BLaER1 treated with 17β-estradiol and CSF1 and Interleukin-3, amounts not matched to agents 10 nM and 100 nM (cell line): ENCODE results near the gene PXT1.
A peak's percentile ranks its signal among the peaks of the same experiment; 100 is the strongest.

ENCODE experiments used
- H3K27ac ChIP-seq, 11 experiments: shearing (Covaris generic); formaldehyde crosslinking; 2 replicates each; pipeline ENCODE4 v1.8.1; 2022
- H3K27me3 ChIP-seq, 11 experiments: shearing (Covaris generic); formaldehyde crosslinking; 2 replicates each; pipeline ENCODE4 v1.8.1; 2022
- H3K36me3 ChIP-seq, 11 experiments: shearing (Covaris generic); formaldehyde crosslinking; 2 replicates each; pipeline ENCODE4 v1.8.1; 2022
- H3K4me1 ChIP-seq, 10 experiments: shearing (Covaris generic); formaldehyde crosslinking; 2 replicates each; pipeline ENCODE4 v1.8.1; 2022
- H3K4me2 ChIP-seq, 11 experiments: shearing (Covaris generic); formaldehyde crosslinking; 2 replicates each; pipeline ENCODE4 v1.8.1; 2022
- H3K4me3 ChIP-seq, 10 experiments: shearing (Covaris generic); formaldehyde crosslinking; 2 replicates each; pipeline ENCODE4 v1.8.1; 2022
- H3K9ac ChIP-seq, 11 experiments: shearing (Covaris generic); formaldehyde crosslinking; 2 replicates each; pipeline ENCODE4 v1.8.1; 2022
- H3K9me3 ChIP-seq, 11 experiments: shearing (Covaris generic); formaldehyde crosslinking; replicated peaks in 1 of 11; 2 replicates each; pipeline ENCODE4 v1.8.1; 2022
- H4K20me1 ChIP-seq, 11 experiments: shearing (Covaris generic); formaldehyde crosslinking; 2 replicates each; pipeline ENCODE4 v1.8.1; 2022
- Cebpa-rat ChIP-seq, 11 experiments: shearing (Covaris generic); IDR thresholded peaks; 2 replicates each; pipeline ENCODE4 v1.8.1; 2022

PXT1 gene

DNA sequence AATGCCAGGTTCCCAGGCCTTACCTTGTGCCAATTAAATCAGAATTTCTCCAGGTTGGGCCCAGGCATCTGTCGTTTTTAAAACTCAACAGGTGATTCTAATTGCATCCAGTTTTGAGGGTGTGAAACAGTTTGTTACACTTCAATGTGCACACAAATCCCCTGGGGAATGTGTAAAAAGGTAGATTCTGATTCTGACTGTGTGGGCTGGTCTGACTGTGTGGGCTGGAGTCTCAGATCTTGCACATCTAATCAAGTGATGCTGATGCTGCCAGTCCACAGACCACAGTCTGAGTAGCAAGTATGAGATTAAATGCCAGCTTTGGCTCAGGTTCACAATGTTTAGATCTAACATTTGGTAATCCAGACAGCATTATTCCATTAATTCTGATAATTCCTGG is 42.7 kb downstream of the PXT1 start:
- no peak overlapping the region for H3K27ac ChIP-seq
- H3K4me3 ChIP-seq = no peak overlapping the region
- no peaks in the 10 kb centered on the region for H3K36me3 ChIP-seq
- H3K27me3 ChIP-seq = no peaks in the 10 kb centered on the region
- no peak overlapping the region for H3K9ac ChIP-seq
- peaks cover 0 to 12% (median 7%) of the 10 kb centered on the region in 11 experiments; a peak in 5 of 22 replicates for H3K9me3 ChIP-seq
- no peaks in the 10 kb centered on the region for H3K4me1 ChIP-seq
- H3K4me2 ChIP-seq = no peak overlapping the region
- TF ChIP-seq Cebpa-rat (IDR thresholded peaks at IDR 0.05) = no peak
- H4K20me1 ChIP-seq = no peaks in the 10 kb centered on the region

DNA sequence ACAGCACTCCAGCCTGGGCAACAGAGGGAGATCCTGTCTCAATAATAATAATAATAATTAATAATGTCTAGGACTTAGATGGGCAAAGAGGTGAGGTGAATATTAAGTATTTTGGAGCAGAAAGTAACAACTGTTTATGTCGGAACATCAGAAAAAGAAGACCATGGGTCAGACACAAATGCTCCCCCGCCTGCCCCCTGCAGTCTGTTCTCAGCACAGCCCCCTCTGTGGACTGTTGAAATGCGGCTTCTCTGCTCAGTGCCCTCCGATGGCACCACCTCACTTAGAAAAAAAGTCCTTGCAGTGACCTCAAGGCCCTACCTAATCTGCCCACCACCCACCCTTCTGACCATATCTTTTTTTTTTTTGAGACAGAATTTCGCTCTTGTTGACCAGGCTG is 50.0 kb downstream of the PXT1 start:
- H3K9ac ChIP-seq = no peak overlapping the region
- no peak for TF ChIP-seq Cebpa-rat (IDR thresholded peaks at IDR 0.05)
- H3K27ac ChIP-seq = no peak overlapping the region
- peaks cover 0 to 14% (median 6%) of the 10 kb centered on the region in 11 experiments; a peak in 8 of 22 replicates for H4K20me1 ChIP-seq
- H3K9me3 ChIP-seq = no peaks in the 10 kb centered on the region
- peaks cover 19 to 43% (median 38%) of the 10 kb centered on the region in 11 experiments for H3K27me3 ChIP-seq
- no peaks in the 10 kb centered on the region for H3K36me3 ChIP-seq
- H3K4me2 ChIP-seq = no peak overlapping the region
- H3K4me1 ChIP-seq = peaks cover 5 to 9% (median 6%) of the 10 kb centered on the region in 10 experiments; a peak in 18 of 20 replicates
- no peak overlapping the region for H3K4me3 ChIP-seq

DNA sequence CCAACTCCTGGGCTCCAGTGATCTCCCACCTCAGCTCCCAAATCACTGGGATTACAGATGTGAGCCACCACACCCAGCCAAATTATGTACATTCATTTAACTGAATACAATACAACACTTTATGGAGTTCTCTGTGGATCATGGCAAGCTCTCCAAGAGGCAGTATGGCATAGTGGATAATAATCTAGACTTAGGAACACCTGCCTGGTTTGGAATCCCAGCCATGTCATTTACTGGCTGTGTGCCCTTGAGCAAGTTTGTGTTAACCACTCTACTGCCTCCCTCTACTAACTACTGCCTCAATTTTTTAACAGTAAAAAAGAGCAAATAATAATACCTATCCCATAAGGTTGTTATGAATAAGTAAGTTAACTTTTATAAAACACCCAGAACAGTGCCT is 53.3 kb downstream of the PXT1 start:
- peaks cover 15 to 24% (median 21%) of the 10 kb centered on the region in 10 experiments; a peak in 19 of 20 replicates for H3K4me1 ChIP-seq
- peaks cover 45 to 73% (median 66%) of the 10 kb centered on the region in 11 experiments for H3K27me3 ChIP-seq
- no peaks in the 10 kb centered on the region for H3K36me3 ChIP-seq
- H4K20me1 ChIP-seq = peaks cover 0 to 16% (median 8%) of the 10 kb centered on the region in 11 experiments; a peak in 8 of 22 replicates
- no peak overlapping the region for H3K27ac ChIP-seq
- no peaks in the 10 kb centered on the region for H3K9me3 ChIP-seq
- no peak overlapping the region for H3K9ac ChIP-seq
- no peak for TF ChIP-seq Cebpa-rat (IDR thresholded peaks at IDR 0.05)
- no peak overlapping the region for H3K4me3 ChIP-seq
- no peak overlapping the region for H3K4me2 ChIP-seq

DNA sequence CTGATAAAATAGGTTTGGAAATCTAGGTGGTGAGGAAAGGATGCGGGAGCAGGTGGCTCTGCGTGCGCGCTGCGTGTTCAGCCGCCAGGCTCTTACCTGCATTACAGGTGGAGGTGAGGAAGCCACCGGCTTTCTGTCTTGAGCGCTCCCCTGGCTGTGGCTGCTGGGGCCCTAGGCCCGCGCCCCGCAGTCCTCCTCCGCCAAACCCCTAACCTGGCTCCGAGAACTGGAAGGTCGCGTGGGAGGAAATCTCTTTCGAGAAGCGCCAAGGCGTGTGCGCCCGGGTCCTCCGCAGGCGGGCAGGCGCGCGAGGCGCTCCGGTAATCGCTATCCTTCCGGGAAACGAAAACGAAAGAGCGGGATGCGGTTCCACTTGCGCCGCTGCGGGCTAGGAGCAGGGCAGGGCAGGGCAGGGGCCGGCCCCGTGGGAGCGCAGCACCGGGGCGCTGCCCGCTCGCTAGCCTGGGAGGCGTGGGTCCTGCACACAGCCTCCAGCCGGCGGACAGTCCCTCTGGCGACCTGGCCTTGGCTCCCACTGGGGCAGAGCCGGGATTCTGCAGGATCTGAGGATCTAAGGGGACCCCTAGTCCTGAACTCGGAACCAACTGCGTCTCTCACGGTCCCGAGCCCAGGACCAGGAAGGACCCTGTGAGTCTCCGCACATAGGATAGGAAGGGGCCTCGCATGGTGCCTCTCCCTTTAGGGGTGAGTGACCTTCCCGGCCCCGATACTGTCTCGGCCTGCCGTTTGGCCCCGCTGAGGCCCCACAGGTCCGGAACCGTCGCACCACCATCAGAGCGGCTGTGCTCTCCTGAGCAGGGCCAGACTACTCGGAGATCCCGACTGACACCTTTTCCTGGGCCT is 55.0 kb downstream of the PXT1 start, which contains the start of gene ETV7:
Gene ETV7, minus strand, starts transcription at position 230 of the 864 bp plus-strand sequence. Its CDS starts 128 bp downstream, at position 102.
- Histone ChIP-seq H3K4me2 (peak within 1 kb of the TSS; percentile 78 to 99 (median 93)), H3K4me1 (peaks cover 21 to 37% (median 24%) of the 10 kb centered on the region in 10 experiments), H3K36me3 (no peaks in the 10 kb centered on the region), H4K20me1 (peaks cover 0 to 16% (median 8%) of the 10 kb centered on the region in 11 experiments; a peak in 8 of 22 replicates), H3K9me3 (no peaks in the 10 kb centered on the region), H3K27ac (0 out of 22 replicates have a peak within 1 kb of the TSS, but pooled peaks of 1 of the 11 experiments have one; percentile 5), H3K9ac (peak within 1 kb of the TSS; percentile 2 to 54 (median 39); a peak in 18 of 22 replicates), H3K4me3 (peak within 1 kb of the TSS; percentile 46 to 72 (median 59)), H3K27me3 (peaks cover 45 to 73% (median 66%) of the 10 kb centered on the region in 11 experiments)
- TF ChIP-seq Cebpa-rat (IDR thresholded peaks at IDR 0.05) = no peak

DNA sequence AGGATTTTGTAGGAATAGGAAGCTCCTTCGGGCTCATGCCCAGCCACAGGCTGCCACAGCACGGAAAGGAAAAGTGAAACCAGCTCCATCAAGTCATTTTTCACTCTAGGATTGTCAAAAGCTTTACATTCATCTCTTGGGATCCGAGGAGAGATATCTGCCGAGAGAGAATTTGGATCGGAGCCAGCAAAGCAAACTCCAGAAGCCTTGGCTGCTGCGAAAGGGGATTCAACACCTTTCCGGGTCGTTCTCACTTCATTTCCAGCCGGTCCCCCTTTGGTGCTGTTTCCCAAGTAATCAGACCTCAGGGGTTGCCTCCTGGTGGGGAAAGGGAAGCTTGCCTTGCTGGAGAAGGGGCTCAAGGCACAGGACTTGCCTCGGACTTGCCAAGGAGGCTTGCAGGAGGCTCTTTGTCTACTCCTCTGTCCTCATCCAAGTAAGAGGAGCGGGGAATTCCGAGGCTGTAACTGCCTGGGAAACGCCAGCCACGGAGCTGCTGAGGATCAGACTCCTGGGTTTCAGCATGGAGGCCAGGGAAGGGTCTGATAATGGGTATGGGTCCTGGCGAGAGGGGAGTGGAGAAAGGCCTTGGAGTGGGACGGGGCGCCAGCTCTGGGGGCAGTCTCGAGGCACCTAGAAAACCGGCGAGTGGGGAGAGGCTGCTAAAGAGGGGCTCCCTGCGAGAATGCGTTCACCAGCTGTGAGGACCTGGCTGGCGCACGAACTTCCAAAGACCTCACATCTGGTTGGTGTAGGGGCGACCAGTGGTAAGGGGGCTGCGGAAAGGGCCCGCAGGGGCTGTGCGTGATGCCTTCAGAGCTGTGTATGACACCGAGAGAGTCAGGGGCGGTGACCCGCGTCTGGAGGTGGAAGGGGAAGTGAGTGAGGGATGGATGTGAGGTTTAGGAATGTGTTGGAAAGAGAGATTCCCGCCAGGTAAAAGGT is 55.9 kb downstream of the PXT1 start:
- Histone ChIP-seq H3K4me2 (peak overlapping the region; percentile 78 to 99 (median 93)), H3K36me3 (no peaks in the 10 kb centered on the region), H3K4me1 (peaks cover 21 to 41% (median 24%) of the 10 kb centered on the region in 10 experiments), H3K27ac (0 out of 22 replicates have a peak overlapping the region, but pooled peaks of 1 of the 11 experiments have one; percentile 5), H3K9ac (peak overlapping the region in 10 of 11 experiments; percentile 2 to 54 (median 34); a peak in 17 of 22 replicates), H4K20me1 (peaks cover 0 to 16% (median 8%) of the 10 kb centered on the region in 11 experiments; a peak in 8 of 22 replicates), H3K27me3 (peaks cover 45 to 68% (median 65%) of the 10 kb centered on the region in 11 experiments), H3K9me3 (no peaks in the 10 kb centered on the region), H3K4me3 (peak overlapping the region; percentile 46 to 72 (median 59))
- TF ChIP-seq Cebpa-rat (IDR thresholded peaks at IDR 0.05) = no peak

DNA sequence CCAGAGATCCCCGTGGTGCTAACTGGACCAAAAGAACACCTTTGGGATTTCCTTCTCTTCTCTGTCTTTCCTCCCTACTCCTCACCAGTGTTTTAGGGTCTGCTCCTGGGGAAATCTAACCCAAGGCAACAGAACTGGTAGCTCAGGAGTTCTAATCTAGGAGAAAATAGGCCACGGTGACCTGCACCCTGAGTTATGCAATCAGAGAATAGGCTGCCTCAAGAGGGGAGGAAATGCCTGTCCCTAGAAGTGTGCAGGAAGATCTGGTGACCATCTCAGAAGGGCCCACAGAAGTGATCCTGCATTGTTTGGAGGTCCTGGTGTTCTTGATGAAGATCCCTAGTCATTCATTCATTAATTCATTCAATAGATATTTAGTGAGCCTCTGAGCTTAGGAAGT is 58.6 kb downstream of the PXT1 start:
- Histone ChIP-seq H3K9me3 (no peaks in the 10 kb centered on the region), H3K27me3 (peaks cover 40 to 45% (median 42%) of the 10 kb centered on the region in 11 experiments), H3K36me3 (no peaks in the 10 kb centered on the region), H4K20me1 (peaks cover 0 to 16% (median 8%) of the 10 kb centered on the region in 11 experiments; a peak in 8 of 22 replicates), H3K9ac (no peak overlapping the region), H3K4me1 (peaks cover 21 to 41% (median 24%) of the 10 kb centered on the region in 10 experiments), H3K4me3 (no peak overlapping the region), H3K27ac (no peak overlapping the region), H3K4me2 (peak overlapping the region in 5 of 11 experiments; percentile 6 to 33 (median 21); a peak in 4 of 22 replicates)
- TF ChIP-seq Cebpa-rat (IDR thresholded peaks at IDR 0.05) = 0 out of 22 replicates have a peak, but pooled peaks of 1 of the 11 experiments have one; percentile 12

DNA sequence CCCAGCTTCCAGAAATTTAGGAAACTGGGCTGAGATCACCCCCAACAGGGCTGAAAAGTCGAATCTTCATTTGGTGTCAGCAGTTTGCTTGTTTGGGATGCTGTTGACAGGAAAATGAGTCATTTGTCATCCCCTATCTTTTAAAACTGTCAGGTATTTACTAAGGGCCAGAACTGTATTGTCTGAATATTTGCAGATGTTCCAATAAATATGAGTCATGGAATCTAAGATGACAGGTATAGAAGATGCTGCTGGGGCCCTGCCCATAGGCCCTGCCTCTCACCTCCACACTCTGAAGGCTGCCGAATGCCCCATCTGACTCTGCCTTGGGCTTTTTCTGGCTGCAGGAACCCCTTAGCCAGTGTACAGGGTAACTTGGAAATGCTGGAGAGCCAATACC is 59.0 kb downstream of the PXT1 start:
- H3K27me3 ChIP-seq = peaks cover 35 to 40% (median 38%) of the 10 kb centered on the region in 11 experiments
- H3K4me2 ChIP-seq = peak overlapping the region in 5 of 11 experiments; percentile 6 to 33 (median 21); a peak in 5 of 22 replicates
- no peak overlapping the region for H3K4me3 ChIP-seq
- H4K20me1 ChIP-seq = peaks cover 0 to 15% (median 8%) of the 10 kb centered on the region in 11 experiments; a peak in 8 of 22 replicates
- no peaks in the 10 kb centered on the region for H3K9me3 ChIP-seq
- no peak overlapping the region for H3K9ac ChIP-seq
- no peaks in the 10 kb centered on the region for H3K36me3 ChIP-seq
- H3K27ac ChIP-seq = no peak overlapping the region
- TF ChIP-seq Cebpa-rat (IDR thresholded peaks at IDR 0.05) = no peak
- peaks cover 21 to 41% (median 24%) of the 10 kb centered on the region in 10 experiments for H3K4me1 ChIP-seq

DNA sequence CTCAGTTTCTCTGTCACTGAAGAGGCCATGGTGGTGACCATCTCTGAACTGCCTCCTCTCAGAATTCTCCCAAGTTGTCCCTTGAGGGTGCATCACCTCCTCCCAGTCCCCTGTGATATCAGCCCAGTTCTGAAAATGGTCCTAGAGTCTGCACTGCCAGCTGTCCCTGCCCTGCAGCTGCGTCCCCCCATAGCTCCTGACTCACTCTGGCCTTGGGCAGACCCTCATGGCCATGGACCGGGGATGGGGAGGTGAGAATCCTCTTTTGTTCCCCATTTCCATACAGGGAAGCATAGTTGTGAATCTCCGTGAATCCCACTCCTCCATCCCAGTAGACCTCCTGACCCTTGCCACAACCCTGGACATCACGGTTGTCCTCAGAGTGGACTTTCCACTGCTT is 59.7 kb downstream of the PXT1 start:
- Histone ChIP-seq H3K9me3 (no peaks in the 10 kb centered on the region), H3K4me2 (0 out of 22 replicates have a peak overlapping the region, but pooled peaks of 2 of the 11 experiments have one; percentile 8 to 14), H3K27ac (no peak overlapping the region), H3K4me1 (peaks cover 18 to 39% (median 22%) of the 10 kb centered on the region in 10 experiments), H4K20me1 (peaks cover 0 to 12% (median 5%) of the 10 kb centered on the region in 11 experiments; a peak in 8 of 22 replicates), H3K9ac (no peak overlapping the region), H3K36me3 (no peaks in the 10 kb centered on the region), H3K4me3 (no peak overlapping the region), H3K27me3 (peaks cover 29 to 33% (median 31%) of the 10 kb centered on the region in 11 experiments)
- no peak for TF ChIP-seq Cebpa-rat (IDR thresholded peaks at IDR 0.05)
